ENCODE data around the gene ZNF653.

ZNF653 gene, protein sequence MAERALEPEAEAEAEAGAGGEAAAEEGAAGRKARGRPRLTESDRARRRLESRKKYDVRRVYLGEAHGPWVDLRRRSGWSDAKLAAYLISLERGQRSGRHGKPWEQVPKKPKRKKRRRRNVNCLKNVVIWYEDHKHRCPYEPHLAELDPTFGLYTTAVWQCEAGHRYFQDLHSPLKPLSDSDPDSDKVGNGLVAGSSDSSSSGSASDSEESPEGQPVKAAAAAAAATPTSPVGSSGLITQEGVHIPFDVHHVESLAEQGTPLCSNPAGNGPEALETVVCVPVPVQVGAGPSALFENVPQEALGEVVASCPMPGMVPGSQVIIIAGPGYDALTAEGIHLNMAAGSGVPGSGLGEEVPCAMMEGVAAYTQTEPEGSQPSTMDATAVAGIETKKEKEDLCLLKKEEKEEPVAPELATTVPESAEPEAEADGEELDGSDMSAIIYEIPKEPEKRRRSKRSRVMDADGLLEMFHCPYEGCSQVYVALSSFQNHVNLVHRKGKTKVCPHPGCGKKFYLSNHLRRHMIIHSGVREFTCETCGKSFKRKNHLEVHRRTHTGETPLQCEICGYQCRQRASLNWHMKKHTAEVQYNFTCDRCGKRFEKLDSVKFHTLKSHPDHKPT

GRCh38 chr19:11505504-11506100, at the start of gene ZNF653:
Gene ZNF653 (minus strand): TSS chr19:11505839. CDS start chr19:11505786, 53 bp downstream.
- no peak for TF ChIP-seq POLR2A (IDR thresholded peaks at IDR 0.05; ENCODE audit: low read depth, low read length)
- no peak for FAIRE-seq

GRCh38 chr19:11555246-11555645, 49.6 kb upstream of the ZNF653 start:
- FAIRE-seq (no peak), DNase-seq (ENCODE audit: insufficient read length, low spot score) (no peak)
- TF ChIP-seq POLR2A (IDR thresholded peaks at IDR 0.05; ENCODE audit: low read depth, low read length): no peak

More at GRCh38 chr19:11505504-11506100, at the start of gene ZNF653:
- DNase-seq (ENCODE audit: insufficient read length, low spot score): peak; percentile 94

DNA sequence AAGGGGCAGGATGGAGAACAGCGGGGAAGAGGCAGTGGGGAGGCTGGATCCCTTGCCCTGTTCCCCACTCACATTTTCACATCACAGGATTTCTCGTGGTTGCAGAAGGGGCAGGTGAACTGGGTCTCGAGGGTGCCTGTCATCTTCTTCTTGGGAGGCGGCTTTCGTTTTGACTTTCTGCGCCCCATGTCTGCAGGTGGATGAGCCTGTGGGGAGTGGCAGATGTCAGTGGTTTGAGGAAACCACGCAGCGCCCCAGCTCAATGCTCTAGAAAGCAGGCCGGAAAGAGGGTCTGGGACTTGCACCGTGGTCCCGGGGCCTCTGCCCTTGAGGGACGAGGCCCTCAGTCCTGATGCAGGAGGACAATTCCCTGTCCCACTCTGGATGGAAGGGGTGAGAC, 48.5 kb upstream of the ZNF653 start:
- DNase-seq (ENCODE audit: insufficient read length, low spot score): no peak
- FAIRE-seq: no peak
- TF ChIP-seq POLR2A (IDR thresholded peaks at IDR 0.05; ENCODE audit: low read depth, low read length): no peak

GRCh38 chr19:11552666-11553372, 47.2 kb upstream of the ZNF653 start:
- DNase-seq (ENCODE audit: insufficient read length, low spot score): no peak
- FAIRE-seq: no peak
- TF ChIP-seq POLR2A (IDR thresholded peaks at IDR 0.05; ENCODE audit: low read depth, low read length): no peak

- DNase-seq (ENCODE audit: insufficient read length, low spot score): no peak
- TF ChIP-seq POLR2A (IDR thresholded peaks at IDR 0.05; ENCODE audit: low read depth, low read length): no peak
- no peak for FAIRE-seq
These were observed 46.1 kb upstream of the ZNF653 start for GRCh38 chr19:11551603-11552235.

- DNase-seq (ENCODE audit: insufficient read length, low spot score): no peak
- TF ChIP-seq POLR2A (IDR thresholded peaks at IDR 0.05; ENCODE audit: low read depth, low read length): no peak
- no peak for FAIRE-seq
These were observed 44.6 kb upstream of the ZNF653 start for GRCh38 chr19:11550265-11550664.

GRCh38 chr19:11549386-11549953, 43.8 kb upstream of the ZNF653 start:
- TF ChIP-seq POLR2A (IDR thresholded peaks at IDR 0.05; ENCODE audit: low read depth, low read length): no peak
- no peak for FAIRE-seq
- no peak for DNase-seq (ENCODE audit: insufficient read length, low spot score)

- FAIRE-seq (no peak), DNase-seq (ENCODE audit: insufficient read length, low spot score) (no peak)
- TF ChIP-seq POLR2A (IDR thresholded peaks at IDR 0.05; ENCODE audit: low read depth, low read length): no peak
These were observed 42.5 kb upstream of the ZNF653 start for GRCh38 chr19:11547929-11548700.

DNA sequence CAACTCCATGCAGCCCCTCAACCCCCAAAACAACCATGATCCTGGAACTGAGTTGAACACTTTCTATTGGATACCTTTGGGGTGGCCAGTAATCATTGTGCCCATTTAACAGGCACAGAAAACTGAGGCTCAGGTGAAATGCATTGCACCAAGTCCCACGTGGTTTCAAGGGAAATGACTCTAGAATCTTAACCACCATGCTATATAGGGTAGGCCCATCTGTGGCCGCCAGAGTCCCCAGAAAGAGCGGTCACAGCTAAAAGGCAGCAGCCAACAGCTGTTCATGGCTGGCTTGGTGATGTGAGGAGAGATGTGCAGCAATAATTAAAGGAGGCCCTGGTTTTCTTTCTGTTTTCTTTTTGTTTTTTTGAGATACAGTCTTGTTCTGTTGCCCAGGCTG, 35.6 kb upstream of the ZNF653 start:
- FAIRE-seq (no peak), DNase-seq (ENCODE audit: insufficient read length, low spot score) (no peak)
- no peak for TF ChIP-seq POLR2A (IDR thresholded peaks at IDR 0.05; ENCODE audit: low read depth, low read length)

GRCh38 chr19:11540645-11541044, 35.0 kb upstream of the ZNF653 start:
- DNase-seq (ENCODE audit: insufficient read length, low spot score) (peak; percentile 64), FAIRE-seq (no peak)
- TF ChIP-seq POLR2A (IDR thresholded peaks at IDR 0.05; ENCODE audit: low read depth, low read length): no peak

DNA sequence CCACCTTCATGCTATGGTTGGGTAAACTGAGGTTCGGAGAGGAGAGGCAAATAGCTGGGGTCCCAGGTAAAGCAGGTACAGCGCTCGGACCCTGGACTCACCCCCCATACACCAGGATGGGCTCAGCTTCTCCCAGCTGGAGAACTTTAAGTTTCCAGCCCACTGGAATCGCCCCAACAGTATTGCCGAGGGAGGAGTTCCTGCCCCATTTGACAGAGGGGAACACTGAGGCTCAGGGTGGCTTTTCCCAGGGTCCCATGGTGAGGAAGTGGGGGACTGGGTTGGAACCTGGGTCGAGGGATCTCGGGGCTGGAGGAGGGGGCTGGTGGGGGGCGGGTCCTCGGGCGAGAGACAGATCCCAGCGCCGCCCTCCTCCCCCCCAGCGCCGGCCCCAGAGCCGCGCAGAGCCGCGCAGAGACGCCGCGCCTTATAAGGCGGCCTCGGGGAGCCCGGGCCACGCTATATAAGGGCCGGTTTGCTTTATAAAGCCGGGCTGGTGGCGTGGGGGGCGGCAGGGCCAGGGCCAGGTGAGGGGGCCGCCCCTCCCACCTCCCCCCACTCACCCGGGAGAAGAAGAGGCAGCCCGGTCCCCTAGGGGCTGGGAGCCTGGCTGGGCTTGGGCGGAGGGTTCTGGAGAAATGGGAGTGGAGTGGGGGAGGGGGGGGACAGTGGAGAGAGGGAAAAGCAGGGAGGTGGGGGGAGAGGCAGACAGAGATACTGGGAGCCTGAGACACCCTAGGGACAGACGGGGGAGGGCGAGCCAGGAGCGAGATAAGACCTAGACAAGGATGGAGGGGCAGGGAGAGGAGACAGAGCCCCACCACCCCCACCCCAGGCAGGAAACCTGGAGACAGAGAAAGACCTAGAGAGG, 34.1 kb upstream of the ZNF653 start:
- FAIRE-seq (no peak), DNase-seq (ENCODE audit: insufficient read length, low spot score) (no peak)
- TF ChIP-seq POLR2A (IDR thresholded peaks at IDR 0.05; ENCODE audit: low read depth, low read length): no peak

Measured in H54 (cell line).